ENCODE data around the gene WDR38.

GRCh38 chr9:124839612-124840299, 13.5 kb upstream of the WDR38 start:
- TF ChIP-seq GATA3 (IDR thresholded peaks at IDR 0.05; ENCODE audit: low read depth, low read length) (no peak), GATA2 (IDR thresholded peaks at IDR 0.05; ENCODE audit: low read depth, low read length) (no peak)
